GM19099 (cell line): ENCODE measurements around the gene ST8SIA2.

Experiments used
- POLR2A ChIP-seq: IDR thresholded peaks from 3 replicates; pipeline ENCODE4 v1.6.1; 2011; ENCODE audit warnings: low read depth; ENCODE audit not compliant: insufficient read length; ENCODE audit errors: extremely low read depth

ST8SIA2 gene

DNA sequence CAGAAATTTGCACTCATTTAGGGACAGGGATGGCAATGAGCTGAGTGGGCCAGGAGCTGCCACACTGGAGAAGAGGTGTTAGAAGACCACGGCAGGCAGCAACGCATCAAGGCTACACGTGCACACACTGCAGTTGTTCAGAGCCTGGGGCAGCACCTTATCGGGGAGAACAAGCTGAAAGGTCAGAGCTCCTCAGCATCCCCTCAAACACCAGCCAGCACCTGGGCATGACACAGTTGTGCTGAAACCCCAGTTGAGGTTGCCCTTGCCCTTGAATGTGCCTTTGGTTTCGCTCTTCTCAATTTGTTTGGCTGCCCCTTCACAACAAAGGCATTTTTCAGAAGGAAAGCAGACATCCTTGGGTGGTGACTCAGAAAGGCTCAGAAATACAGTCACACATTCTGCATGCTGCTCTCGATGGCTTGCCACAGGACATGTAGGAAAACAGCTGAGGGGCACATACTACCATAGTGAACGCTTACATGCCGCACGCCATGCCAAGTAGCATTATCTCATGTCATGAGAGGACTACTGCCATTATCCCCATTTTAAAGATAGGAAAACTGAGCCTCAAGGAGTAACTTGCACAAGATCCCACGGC is 57.6 kb downstream of the ST8SIA2 start:
- no peak for TF ChIP-seq POLR2A

DNA sequence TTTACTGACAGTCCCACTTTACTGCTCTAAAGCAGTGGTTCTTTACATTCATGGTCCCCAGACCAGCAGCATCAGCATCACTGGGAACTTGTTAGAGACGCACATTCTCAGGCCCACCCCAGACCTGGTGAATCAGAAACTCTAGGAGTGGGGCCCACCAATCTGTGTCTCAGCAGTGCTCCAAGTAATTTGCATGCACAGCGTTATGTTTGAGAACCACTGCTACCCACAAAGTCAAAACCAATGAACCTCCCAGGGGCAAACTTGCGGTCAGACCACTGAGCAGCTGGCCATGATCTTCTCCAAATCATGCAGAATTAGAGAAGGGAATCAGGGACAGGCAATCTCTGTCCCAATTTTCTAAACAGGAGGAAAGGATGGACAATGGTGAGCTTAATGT is 58.5 kb downstream of the ST8SIA2 start:
- no peak for TF ChIP-seq POLR2A

DNA sequence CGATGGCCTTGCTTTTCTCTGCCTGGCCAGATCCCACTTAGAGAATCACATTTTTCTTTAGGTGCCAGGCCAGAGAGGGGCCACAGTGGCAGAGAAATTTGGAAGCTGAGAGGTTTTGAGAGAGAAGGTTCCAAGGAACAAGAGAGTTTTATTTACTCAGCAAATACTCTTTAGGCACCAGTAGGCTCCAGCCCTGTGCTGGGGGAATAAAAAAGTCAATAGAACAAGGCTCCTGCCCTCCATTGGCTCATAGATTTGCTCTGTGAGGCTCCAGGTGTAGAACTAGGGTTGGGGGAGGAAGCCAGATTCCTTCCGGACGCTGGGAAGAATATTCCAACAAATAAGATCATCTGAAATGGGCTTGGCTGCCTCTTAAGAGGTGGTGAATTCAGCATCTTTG is 59.9 kb downstream of the ST8SIA2 start:
- no peak for TF ChIP-seq POLR2A

DNA sequence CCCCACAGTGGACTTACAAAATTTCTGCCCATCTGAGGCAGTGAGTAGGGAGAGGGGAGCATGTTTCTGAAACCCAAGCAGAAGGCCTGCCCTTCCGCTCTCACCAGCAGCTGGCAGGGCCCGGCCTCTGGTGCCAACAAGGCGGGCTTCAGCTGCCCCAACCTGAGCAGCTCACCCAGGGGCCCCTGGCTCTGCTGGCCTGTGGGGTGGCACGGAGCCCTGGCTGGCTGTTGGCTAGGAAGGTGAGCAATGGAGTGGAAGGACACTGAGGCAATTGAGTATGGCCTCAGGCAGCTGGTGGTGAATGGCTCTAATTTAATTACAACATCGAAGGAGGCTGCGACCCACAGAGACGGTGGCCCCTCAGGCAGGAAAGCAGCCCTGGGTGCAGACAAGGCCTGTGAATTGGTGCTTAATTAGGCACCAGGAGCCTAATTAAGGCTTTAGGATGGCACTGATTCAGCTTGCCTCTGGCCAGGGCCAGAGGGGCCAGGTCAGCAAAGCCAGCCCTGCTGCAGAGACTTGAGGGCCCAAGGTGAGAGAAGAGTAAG is 60.9 kb downstream of the ST8SIA2 start:
- no peak for TF ChIP-seq POLR2A

DNA sequence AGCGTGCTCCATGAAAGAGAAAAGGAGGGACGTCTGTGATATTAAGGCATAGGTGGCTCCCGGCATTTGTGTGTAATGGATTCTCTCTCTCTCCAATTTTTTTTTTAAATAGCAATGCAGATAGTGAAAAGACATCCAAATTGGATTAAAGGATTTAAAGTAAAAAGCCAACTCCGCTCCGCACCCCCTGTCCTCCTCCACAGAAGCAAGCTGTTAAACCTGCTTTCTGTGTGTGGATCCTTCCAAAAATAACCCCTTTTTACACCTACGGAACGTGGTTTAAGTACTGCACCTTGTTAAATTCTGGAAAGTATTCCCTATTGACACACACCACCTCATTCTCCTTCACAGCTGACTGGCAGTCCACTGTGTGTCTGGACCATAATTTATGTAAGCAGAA is 61.6 kb downstream of the ST8SIA2 start:
- no peak for TF ChIP-seq POLR2A

DNA sequence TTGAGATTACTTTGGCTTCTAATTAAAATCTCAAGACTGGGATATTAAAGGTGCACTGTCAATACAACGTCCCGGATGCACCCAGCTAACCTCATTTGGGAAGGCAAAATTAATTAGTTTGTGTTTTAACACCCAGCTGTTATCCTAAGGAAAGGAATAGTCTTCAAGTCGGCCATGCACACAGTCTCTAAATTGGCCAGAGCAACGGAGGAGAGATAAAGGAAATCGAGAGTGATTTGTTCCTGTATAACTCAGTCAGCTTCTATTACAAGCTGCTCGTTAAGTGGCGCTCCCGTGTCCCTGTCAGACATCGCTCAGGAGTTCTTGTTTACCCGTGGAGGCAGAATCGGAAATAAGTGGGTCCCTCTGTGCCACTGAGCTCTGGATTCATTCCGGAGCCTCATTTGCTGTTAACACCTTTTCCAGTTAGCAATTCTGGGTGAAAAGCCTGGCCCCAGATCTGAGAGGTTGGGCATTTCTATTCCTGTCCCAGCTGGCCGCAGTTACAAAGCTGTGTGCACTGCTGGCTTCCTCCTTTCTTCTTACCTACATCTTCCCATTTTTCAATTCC is 63.9 kb downstream of the ST8SIA2 start:
- TF ChIP-seq POLR2A: no peak

DNA sequence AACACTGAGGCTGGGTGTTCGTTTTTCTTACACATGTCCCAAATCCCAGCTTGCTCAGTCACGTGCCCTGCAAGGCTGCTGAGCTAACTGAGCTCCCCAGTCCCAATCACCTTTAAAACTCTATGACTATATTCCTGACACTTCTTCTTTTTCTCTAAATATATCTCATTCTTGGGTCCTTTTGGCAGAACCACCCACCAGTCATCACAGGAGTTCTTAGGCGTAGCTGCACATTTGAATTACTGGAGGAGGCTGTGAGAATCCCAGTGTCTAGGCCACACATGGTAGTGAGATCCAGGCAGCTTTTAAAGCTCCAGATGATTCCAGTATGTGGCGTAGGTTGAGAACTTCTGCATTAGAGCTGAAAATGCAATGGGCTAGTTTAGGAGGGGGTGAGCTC is 66.3 kb downstream of the ST8SIA2 start:
- TF ChIP-seq POLR2A: no peak

DNA sequence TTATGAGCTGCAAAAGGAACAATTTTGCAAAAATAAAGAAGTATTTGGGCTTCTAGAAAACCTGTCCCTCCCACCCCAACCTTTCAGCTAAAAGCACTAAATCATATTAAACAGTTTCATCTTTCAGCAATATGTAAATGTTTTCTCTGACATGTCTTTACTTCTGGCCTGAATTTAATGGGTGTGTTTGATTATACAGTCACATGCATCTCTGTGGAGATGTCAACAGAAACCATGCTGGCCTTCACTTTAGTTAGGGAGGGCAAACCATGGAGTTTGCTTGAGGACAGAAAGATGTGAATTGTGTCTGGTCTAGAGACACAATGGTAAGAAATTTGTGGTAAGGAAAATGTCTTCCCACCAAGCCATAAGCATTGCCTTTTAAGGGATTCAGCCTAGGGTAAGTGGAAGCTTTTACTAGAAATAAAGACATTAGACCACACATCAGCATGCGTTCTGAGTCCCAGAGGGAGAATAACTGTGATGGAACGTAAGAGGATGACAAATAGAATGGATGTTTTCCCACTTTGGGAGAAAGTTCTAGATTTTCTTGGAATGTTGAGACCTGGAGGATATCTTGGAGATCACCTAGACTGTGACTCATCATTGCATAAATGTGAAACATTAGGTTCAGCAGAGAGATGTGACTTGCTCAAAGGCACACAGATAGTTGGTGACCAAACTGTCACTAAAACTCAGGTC is 68.9 kb downstream of the ST8SIA2 start:
- no peak for TF ChIP-seq POLR2A

DNA sequence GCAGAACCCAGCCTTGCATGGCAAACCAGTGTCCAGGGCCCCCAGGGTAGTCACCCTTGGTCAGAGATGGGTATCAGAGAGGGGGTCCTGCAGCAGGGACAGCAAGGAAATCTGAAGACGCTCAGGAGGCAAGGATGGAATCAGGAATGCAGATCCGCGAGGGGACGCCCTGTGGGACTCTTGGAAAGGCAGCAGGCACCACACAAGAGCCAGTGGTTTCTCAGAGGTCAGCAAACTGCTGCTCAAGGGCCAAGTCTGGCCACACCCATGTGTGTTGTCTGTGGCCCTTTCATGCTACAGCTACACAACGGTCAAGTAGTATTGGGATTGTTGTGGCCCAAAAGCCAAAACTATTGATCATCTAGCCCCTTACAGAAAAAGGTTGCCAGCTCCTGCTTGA is 69.7 kb downstream of the ST8SIA2 start:
- TF ChIP-seq POLR2A: no peak

DNA sequence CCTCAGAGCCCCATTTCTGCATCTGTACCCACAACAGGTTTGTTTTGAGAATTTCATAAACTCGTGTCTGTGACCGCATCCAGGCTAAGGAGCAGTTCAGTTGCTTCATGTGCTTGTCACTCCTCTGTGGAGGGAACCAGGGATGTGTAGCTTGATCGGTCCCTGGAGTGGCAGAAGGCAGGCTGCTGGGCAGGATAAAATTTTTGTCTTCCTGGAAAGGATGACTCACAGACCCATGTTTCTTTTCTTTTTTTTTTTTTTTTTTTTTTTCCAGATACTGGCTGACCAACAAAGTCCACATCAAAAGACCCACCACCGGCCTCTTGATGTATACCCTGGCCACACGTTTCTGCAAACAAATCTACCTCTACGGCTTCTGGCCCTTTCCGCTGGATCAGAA is 70.1 kb downstream of the ST8SIA2 start:
- TF ChIP-seq POLR2A: no peak

DNA sequence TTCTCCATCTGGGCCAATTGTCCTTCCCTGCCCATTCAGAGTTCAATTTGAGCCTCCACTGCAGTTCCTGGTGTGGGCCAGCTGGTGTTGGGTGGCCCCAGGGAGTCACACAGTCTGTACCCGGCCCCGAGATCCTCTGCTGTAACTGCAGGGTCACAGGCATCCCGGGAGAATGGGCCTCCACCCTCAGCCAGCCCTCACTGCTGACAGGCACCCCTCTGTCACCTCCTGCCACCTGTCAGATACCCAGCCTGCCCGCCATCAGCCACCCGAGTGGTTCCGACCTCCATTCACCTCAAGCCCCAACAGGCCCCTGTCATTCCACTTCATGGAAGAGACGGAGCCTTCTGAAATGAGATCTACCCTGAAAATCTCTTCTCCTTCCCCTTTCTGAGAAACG is 73.2 kb downstream of the ST8SIA2 start:
- no peak for TF ChIP-seq POLR2A

DNA sequence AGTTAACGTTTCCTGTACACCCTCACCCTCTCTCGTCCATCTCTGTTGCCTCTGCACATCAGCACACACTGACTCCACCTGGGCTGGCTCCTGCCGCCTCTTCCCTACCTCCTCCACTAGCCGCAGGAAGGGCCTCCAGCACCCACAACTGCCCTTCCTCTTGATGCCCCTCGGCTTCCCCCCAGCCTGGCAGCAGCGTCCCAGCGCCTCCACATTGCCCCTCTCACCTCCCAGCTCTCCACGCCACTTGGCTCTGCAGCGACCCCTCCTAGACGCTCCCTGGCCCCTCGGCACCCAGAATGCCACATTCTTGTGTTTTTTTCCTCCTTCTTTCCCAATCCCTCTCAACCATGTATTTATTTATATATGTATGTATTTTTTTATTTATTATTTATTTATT is 73.6 kb downstream of the ST8SIA2 start:
- no peak for TF ChIP-seq POLR2A

DNA sequence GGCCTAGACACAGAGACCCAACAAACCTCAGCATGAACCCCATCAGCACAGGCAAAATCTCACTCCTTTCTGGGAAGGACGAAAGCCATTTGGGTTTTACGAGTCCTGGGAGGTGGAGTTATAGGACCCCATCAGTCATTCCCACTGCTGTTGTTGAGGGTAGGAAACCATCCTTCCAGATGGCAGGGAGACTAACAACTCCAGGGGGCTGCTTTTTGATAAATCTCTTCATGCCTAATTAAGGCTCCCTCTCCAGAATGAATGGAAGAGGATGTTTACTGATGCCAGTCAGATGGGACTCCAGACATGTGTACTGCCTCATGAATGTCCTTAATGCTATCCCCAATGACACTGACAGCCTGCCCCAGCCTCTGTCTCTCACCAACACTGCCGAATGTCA is 75.3 kb downstream of the ST8SIA2 start:
- no peak for TF ChIP-seq POLR2A

DNA sequence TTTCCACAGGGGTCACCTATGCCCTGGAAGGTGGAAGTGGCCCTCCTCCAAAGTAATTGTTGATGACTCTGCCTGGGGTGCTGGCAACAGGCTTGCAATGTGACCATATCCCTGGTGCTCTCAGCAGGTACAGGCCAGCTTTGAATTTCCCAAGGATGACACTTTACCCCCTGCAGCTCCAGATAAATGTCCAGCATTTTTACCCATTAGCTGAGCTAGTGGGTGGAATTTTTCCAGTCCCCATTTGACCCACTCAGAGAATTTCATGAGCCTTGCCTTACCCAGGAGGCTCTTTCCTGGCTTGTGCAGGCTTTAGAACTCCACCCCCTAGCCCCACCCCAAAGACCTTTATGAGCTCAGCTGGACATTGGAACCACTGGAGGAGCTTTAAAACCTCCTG is 77.6 kb downstream of the ST8SIA2 start:
- TF ChIP-seq POLR2A: no peak

DNA sequence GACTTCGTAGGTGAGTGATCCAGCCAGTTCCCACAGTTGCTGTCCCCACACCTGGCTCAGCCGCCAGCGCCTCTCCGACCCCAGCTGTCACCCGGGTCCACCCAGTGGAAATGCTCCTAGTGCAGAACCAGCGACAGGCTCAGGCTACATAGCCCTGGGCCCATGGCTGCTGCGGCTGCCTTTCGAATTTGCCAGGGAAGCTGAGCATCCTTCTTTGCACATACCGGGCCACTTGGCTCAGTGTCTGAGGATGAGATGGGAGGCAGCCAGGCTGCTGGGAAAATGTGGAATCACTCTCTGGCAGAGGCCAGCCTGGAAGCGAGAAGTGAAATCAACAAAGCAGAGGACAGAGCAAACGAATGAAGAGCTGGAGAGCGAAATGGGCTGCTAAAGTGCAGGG is 80.1 kb downstream of the ST8SIA2 start:
- no peak for TF ChIP-seq POLR2A

DNA sequence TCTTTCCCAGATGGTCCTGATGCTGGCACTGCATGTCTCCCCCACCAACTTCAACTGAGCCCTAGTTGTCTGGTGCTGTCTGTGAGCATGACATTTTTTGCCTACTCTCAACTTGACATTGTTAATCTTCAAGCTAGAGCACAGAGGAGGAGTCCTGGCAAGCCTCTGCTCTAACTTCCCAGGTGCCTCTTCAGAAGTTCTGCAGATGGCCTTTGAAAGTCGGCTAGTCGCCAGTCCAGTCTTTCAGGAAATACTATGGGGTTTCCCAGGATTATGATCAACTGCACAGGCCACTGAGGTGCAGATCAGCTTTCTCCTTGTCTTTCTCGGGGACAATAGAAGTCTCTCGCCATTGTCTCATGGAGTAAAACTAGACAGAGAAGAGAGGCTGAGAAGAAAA is 86.7 kb downstream of the ST8SIA2 start:
- no peak for TF ChIP-seq POLR2A
